ENCODE results near the gene TULP3.

Gene TULP3

GRCh38 chr12:2854669-2855453 is 35.8 kb upstream of the TULP3 start:
- no peak for TF ChIP-seq CTCF (conservative IDR thresholded peaks at IDR 0.05)
- H3K27ac ChIP-seq: no peak overlapping the region

GRCh38 chr12:2855546-2855945 is 35.1 kb upstream of the TULP3 start:
- no peak overlapping the region for H3K27ac ChIP-seq
- no peak for TF ChIP-seq CTCF (conservative IDR thresholded peaks at IDR 0.05)

GRCh38 chr12:2856051-2856450 is 34.6 kb upstream of the TULP3 start:
- no peak overlapping the region for H3K27ac ChIP-seq
- TF ChIP-seq CTCF (conservative IDR thresholded peaks at IDR 0.05): no peak

- no peak within 1 kb of the TSS for H3K27ac ChIP-seq
- no peak for TF ChIP-seq CTCF (conservative IDR thresholded peaks at IDR 0.05)
Measured at GRCh38 chr12:2857021-2857431, 33.7 kb upstream of the TULP3 start, which contains the start of gene TEX52. Gene TEX52 (minus strand): TSS chr12:2857039. CDS start chr12:2857026, 13 bp downstream.

GRCh38 chr12:2857576-2857975 is 33.1 kb upstream of the TULP3 start:
- no peak for TF ChIP-seq CTCF (conservative IDR thresholded peaks at IDR 0.05)
- H3K27ac ChIP-seq: no peak overlapping the region

- no peak for TF ChIP-seq CTCF (conservative IDR thresholded peaks at IDR 0.05)
- H3K27ac ChIP-seq: no peak overlapping the region
Measured at GRCh38 chr12:2858334-2858733, 32.4 kb upstream of the TULP3 start.

GRCh38 chr12:2858944-2859421 is 31.7 kb upstream of the TULP3 start:
- no peak for TF ChIP-seq CTCF (conservative IDR thresholded peaks at IDR 0.05)
- H3K27ac ChIP-seq: no peak overlapping the region

Measured in VCaP (cell line).